ENCODE measurements around the gene ITPKB. TPM values are rescaled to one million over a fixed set of nuclear protein-coding genes. Genes with fewer than 3 reads are reported as not detected.

The ITPKB gene
- total RNA-seq, 2 donors from 2014 or later, result 26.9 to 28.4 TPM

DNA sequence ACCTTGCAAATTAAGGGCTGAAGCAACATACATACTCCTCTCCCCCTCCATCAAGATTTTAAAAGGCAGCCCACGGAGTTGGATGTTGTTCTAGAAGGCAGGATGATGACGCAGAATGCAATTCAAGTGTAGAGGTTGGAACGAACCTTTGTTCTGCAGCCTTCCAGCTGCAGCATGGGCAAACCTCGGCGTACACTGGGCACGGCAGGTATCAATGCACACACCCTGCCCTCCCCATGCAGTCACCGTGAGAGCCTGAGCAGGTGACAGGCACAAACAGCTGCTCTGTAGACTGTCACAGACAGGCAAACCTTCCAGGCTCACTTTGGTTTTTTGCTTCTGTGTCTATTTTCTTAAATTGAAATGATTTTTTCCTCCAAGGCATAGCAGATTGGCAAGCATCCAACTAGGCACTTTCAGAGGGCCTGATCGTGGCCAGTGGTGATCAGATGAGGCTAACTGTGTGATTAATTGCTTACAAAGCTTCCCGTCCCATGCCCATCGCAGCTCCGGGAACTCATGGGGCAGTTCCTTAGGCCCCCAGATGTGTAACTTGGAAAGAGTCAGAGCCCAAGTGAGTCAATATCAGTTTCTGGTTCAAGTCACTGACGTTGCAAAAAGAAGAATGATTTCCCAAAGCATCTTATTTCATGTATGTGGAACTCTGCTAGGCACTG lies 82.3 kb downstream of the ITPKB start:
- Histone ChIP-seq H3K36me3 (no peaks in the 10 kb centered on the region), H3K27ac (peak overlapping the region; percentile 2 to 60), H3K4me3 (peak overlapping the region; percentile 3), H3K9me3 (no peaks in the 10 kb centered on the region), H3K4me1 (ENCODE audit: control insufficient read depth in 1 of 2, low read depth in 2 of 2) (peaks cover 48 to 78% of the 10 kb centered on the region in 2 donors), H3K27me3 (replicated peaks; ENCODE audit: insufficient read depth) (no peaks in the 10 kb centered on the region)
- DNase-seq (ENCODE audit: low spot score) (peak; percentile 50), ATAC-seq (ENCODE audit: insufficient number of reproducible peaks, low FRiP score, low read depth) (peak; percentile 80)
- TF ChIP-seq, protein P1, sequence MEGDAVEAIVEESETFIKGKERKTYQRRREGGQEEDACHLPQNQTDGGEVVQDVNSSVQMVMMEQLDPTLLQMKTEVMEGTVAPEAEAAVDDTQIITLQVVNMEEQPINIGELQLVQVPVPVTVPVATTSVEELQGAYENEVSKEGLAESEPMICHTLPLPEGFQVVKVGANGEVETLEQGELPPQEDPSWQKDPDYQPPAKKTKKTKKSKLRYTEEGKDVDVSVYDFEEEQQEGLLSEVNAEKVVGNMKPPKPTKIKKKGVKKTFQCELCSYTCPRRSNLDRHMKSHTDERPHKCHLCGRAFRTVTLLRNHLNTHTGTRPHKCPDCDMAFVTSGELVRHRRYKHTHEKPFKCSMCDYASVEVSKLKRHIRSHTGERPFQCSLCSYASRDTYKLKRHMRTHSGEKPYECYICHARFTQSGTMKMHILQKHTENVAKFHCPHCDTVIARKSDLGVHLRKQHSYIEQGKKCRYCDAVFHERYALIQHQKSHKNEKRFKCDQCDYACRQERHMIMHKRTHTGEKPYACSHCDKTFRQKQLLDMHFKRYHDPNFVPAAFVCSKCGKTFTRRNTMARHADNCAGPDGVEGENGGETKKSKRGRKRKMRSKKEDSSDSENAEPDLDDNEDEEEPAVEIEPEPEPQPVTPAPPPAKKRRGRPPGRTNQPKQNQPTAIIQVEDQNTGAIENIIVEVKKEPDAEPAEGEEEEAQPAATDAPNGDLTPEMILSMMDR (IDR thresholded peaks at IDR 0.05), result no peak

DNA sequence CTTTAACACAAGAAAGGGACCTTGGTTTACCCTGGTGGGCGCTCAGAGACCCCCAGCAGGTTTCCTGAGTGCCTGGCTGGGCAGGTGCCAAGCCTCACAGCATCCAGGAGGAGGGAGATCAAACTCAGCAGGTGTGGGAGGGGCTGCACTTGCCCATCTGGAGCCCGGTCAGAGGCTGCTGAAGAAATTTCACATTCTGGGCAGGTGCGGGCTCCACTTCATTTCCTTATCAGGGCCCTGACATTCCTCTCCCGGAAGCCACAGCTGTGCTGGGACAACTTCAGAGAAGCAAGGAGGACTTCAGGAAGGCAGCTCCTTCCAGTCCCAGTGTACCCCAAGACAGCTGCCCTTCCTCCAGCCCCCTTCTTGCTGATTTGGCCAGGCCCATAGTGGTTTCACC lies 82.9 kb downstream of the ITPKB start:
- peaks cover 47 to 73% of the 10 kb centered on the region in 2 donors for H3K4me1 ChIP-seq (ENCODE audit: control insufficient read depth in 1 of 2, low read depth in 2 of 2)
- ATAC-seq (ENCODE audit: insufficient number of reproducible peaks, low FRiP score, low read depth), result no peak

GRCh38 chr1:226655251-226656163 lies 83.6 kb downstream of the ITPKB start:
- ATAC-seq (ENCODE audit: insufficient number of reproducible peaks, low FRiP score, low read depth) (no peak), DNase-seq (ENCODE audit: low spot score) (no peak)
- H3K4me1 ChIP-seq (ENCODE audit: control insufficient read depth in 1 of 2, low read depth in 2 of 2), result peaks cover 41 to 66% of the 10 kb centered on the region in 2 donors
- no peaks in the 10 kb centered on the region for H3K36me3 ChIP-seq
- H3K4me3 ChIP-seq, result no peak overlapping the region
- no peaks in the 10 kb centered on the region for H3K9me3 ChIP-seq
- TF ChIP-seq, protein P1 (IDR thresholded peaks at IDR 0.05), result no peak
- H3K27ac ChIP-seq, result peak overlapping the region in 1 of 2 donors; percentile 60
- H3K27me3 ChIP-seq (replicated peaks; ENCODE audit: insufficient read depth), result no peaks in the 10 kb centered on the region

More for the DNA sequence above, 82.9 kb downstream of the ITPKB start:
- DNase-seq (ENCODE audit: low spot score), result no peak
- H3K27me3 ChIP-seq (replicated peaks; ENCODE audit: insufficient read depth), result no peaks in the 10 kb centered on the region
- no peaks in the 10 kb centered on the region for H3K9me3 ChIP-seq
- TF ChIP-seq, protein P1 (IDR thresholded peaks at IDR 0.05), result no peak
- H3K36me3 ChIP-seq, result no peaks in the 10 kb centered on the region
- no peak overlapping the region for H3K4me3 ChIP-seq
- H3K27ac ChIP-seq, result peak overlapping the region; percentile 2 to 60

DNA sequence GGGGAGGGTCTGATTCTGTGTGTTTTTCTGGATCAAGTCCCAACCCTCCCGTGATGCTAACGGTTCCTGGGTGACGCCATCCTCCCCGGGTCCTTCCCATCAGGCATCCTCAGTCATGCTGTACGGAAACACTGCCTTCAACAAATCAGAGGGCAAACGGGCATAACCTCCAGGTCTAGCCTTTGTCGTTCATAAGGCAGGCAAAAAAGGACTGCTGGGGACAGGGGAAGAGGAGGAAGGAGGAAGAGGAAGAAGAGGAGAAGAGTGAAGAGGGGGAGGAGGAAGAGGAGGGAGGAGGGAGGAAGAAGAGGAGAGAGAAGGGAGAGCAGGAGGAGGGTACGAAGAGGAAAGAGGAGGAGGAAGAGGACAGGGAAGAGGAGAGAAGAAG lies 84.4 kb downstream of the ITPKB start:
- ATAC-seq (ENCODE audit: insufficient number of reproducible peaks, low FRiP score, low read depth), result no peak
- Histone ChIP-seq H3K4me1 (ENCODE audit: control insufficient read depth in 1 of 2, low read depth in 2 of 2) (peaks cover 36 to 57% of the 10 kb centered on the region in 2 donors), H3K27ac (no peak overlapping the region), H3K9me3 (no peaks in the 10 kb centered on the region), H3K27me3 (replicated peaks; ENCODE audit: insufficient read depth) (no peaks in the 10 kb centered on the region), H3K4me3 (no peak overlapping the region), H3K36me3 (no peaks in the 10 kb centered on the region)
- TF ChIP-seq, protein P1 (IDR thresholded peaks at IDR 0.05), result no peak
- DNase-seq (ENCODE audit: low spot score), result no peak

- ATAC-seq (ENCODE audit: insufficient number of reproducible peaks, low FRiP score, low read depth), result no peak
- TF ChIP-seq, protein P1 (IDR thresholded peaks at IDR 0.05), result no peak
- Histone ChIP-seq H3K4me3 (no peak overlapping the region), H3K36me3 (no peaks in the 10 kb centered on the region), H3K9me3 (no peaks in the 10 kb centered on the region), H3K4me1 (ENCODE audit: control insufficient read depth in 1 of 2, low read depth in 2 of 2) (peaks cover 36 to 54% of the 10 kb centered on the region in 2 donors), H3K27me3 (replicated peaks; ENCODE audit: insufficient read depth) (no peaks in the 10 kb centered on the region), H3K27ac (no peak overlapping the region)
- no peak for DNase-seq (ENCODE audit: low spot score)
These were observed 84.9 kb downstream of the ITPKB start for GRCh38 chr1:226654046-226654667.

Measured in thoracic aorta (tissue), 2 donors.